ENCODE results near the gene PLPP4.

Gene PLPP4

DNA sequence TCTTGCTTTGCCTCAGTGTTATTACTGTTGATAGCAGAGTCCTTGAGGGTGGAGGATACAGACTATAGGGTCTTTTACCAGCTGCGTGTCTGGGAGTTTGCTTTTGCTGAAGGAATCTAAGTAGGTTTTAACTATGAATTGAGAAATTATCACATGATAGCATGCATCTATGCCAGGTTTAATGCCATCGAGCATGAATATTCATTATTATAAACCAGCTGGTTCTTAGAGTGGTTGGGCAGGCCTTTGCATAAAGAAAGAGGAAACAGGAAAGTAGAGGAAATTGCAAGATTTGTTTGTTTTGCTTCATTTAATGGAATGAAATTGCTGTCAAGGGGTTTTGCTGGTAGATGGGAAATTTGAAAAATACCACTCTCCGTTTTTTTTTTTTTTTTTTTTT is 70.7 kb downstream of the PLPP4 start:
- DNase-seq = no peak

GRCh38 chr10:120530699-120531098 is 73.7 kb downstream of the PLPP4 start:
- DNase-seq = no peak

DNA sequence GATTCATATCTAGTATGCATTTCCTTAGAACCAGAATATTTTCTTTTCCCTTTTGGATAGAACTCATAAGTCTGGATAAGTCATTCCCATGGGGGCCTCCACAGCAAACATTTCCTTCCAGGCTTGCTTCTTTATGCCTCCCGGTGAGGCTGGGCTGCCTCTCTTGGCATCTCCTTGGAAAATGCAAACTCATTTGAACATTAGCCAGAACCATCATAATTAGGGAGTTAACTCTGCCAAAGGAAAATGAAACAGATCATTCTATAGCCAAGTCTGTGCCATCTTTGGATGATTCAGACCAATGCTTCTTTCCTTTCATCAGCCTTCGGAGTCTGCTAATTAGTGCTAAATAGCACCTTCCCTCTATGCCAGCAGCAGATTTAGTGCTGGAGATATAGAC is 81.1 kb downstream of the PLPP4 start:
- DNase-seq = no peak

DNA sequence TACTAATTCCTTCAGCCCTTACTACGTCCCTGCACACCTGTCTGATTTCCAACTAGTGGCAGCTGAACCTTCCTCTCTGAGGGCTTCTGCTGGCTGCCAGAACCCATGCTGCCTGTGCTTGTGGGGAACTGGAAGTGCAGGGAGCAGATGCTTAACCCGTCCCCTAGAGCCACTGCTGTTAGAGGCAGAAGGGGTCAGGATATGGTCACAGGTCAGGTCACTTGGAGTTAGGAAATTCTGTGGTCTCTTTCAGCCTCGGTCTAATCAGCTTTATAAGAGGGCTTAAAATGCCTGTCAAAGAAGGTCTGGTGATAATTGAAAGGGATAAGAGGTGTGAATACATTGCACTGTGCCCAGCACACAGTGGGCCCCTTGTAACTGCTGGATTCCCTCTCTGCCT is 82.0 kb downstream of the PLPP4 start:
- no peak for DNase-seq

GRCh38 chr10:120540486-120540885 is 83.5 kb downstream of the PLPP4 start:
- DNase-seq = no peak

DNA sequence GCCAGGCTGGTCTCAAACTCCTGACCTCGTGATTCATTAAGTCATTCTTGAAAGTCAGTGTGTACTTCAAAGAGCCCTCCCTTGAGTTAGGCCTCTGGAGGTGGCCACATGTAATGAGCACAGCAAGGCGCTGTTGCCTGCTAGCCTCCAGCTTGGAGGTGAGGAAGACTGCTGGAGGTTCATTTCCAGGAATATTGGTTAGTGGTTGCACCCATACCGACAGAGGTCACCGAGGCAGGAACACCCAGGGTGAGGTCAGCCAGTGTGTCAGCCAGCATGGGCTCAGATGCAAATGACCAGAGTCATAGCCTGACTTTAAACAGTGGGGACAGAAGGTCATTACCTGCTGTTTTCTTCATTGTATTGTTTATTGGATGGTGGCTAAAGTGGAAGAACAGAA is 85.0 kb downstream of the PLPP4 start:
- no peak for DNase-seq

DNA sequence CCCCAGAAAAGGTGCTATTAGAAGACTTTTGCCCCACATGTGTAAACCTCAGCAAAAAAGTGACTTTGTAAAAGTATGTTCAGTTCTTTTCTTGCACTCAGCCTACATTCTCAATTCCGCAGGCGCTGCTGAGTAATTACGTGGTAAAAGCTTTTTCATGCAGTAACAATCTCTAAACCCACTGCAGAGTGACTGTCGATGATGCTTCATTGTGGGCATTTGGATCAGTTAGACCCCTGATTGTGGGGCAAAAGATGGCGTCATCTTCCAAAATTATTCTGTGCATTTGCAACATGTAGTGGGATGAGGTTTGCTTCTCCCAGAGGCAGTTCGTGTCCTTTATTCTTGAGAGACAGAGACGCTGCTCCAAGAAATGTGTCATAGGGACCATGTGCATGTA is 85.6 kb downstream of the PLPP4 start:
- DNase-seq = no peak

DNA sequence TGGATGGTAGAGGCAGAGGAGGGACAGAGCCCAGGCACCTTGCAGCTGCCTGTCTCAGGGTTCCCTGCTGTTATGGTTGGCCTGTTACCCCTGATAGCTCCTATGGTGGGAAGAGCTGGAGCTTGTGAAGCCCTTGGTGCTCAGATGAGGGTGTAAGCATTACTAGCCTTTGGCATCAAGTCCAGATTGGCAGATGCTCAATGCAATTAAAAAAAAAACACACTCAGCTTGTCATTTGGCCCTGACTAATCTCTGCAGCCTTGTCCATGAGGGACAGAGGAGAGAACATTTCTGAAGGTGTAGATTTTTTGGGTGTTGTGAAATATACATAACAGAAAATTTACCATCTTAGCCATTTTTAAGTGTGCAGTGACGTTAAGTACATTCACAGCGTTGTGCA is 86.3 kb downstream of the PLPP4 start:
- no peak for DNase-seq

DNA sequence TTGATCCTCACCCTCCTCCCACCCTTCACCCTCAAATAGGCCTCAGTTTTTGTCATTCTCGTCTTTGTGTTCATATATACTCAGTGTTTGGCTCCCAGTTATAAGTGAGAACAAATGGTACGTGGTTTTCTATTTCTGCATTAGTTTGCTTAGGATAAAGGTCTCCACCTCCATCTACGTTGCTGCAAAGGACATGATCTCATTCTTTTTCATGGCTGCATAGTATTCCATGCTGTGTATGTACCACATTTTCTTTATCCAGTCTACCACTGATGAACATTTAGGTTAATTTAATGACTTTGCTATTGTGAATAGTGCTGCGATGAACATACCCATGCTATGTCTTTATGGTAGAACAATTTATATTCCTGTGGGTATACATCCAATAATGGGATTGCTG is 91.2 kb downstream of the PLPP4 start:
- no peak for DNase-seq

GRCh38 chr10:120552262-120552661 is 95.2 kb downstream of the PLPP4 start:
- DNase-seq = no peak

GRCh38 chr10:120553911-120554310 is 96.9 kb downstream of the PLPP4 start:
- DNase-seq = no peak

- DNase-seq = no peak
These were observed 98.4 kb downstream of the PLPP4 start for GRCh38 chr10:120555436-120555835.

GRCh38 chr10:120555842-120556532 is 99.0 kb downstream of the PLPP4 start:
- no peak for DNase-seq

DNA sequence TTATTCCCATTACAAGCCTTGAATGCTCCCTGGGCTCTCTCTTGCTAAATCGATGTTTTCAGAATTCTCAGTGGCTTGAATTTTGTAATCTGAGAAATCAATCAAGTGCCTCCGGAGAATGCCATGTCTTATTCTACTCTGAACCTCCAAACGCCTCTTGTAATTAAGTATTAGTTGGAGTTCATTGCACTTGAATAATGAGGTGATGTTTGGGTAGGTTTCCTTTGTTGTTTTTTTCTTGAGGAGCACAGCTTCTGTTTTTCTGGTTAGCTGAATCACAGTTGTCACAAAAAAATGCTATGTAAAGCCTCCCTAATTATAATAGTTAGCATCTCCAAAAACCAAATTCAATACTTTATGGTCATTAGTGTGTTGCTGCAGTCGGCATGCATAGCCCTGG is 100.3 kb downstream of the PLPP4 start:
- no peak for DNase-seq

GRCh38 chr10:120559800-120560199 is 102.8 kb downstream of the PLPP4 start:
- DNase-seq = peak; percentile 4

DNA sequence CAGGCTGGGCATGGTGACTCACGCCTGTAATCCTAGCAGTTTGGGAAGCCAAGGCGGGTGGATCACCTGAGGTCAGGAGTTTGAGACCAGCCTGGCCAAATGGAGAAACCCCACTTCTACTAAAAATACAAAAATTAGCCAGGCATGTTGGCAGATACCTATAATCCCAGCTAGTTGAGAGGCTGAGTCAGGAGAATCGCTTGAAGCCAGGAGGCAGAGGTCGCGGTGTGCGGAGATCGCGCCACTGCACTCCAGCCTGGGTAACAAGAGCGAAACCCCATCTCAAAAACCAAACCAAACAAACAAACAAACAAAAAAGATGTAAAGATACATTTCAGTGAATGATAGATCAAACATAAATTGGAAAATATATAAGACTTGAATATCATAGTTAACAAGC is 105.9 kb downstream of the PLPP4 start:
- DNase-seq = no peak

DNA sequence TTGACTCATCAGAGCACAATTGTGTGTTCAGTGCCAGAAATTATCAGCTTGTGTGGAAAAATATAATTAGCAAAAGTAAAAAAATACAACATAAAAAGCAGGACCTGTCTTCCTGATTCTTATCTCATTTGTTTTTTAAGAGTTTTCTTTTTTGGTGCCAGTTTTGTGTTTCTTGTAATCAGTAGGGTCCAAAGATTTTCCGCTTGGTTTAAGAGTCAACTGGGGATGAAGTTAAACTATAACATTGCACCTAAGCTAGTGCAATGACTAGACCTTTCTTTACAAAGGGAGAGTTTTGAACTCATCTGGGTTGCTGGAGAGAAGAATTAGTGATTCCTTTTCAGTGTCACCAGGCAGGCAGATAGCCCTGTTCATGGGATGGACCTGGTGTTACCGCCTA is 113.4 kb downstream of the PLPP4 start:
- no peak for DNase-seq

DNA sequence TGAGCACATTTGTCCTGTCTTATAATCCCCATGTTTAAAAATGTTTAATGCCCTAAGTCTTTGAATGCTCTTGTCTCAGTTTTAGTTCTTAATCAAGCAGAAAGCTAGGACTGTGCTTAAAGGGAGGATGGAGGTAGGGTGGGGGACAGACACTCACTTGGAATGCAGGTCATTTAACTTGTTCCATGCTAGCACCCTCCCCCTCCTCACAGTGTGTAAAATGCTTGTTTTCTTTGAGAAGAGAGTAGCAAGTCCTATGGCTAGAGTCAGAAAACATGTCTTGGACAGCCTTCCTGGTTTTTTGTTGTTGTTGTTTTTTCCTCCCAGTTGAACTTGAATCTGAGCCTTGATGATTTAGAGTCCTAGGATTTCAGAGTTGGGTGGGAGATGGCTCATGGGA is 114.2 kb downstream of the PLPP4 start:
- DNase-seq = no peak

DNA sequence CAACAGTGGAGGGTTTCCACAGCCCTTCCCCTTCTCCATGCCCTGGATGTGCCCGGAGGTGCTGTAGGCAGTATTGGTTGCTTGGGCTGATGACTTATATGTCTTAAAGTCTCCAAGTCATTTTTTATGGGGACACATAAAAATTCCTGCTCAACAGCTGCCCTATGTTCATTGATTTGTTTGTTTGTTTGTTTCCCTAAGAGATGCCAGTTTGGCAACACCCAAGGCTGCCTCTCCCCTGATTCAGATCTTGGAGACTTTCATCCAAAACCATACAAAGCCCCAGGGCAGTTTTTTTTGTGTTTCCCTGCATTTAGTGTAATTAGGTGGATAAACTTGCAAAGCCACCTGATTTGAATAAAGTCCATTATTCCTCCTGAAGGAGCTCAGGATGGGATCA is 115.3 kb downstream of the PLPP4 start:
- no peak for DNase-seq

GRCh38 chr10:120573355-120573754 is 116.3 kb downstream of the PLPP4 start:
- no peak for DNase-seq

- DNase-seq = no peak
These were observed 118.0 kb downstream of the PLPP4 start for GRCh38 chr10:120574981-120575380.

GRCh38 chr10:120575411-120575810 is 118.4 kb downstream of the PLPP4 start:
- no peak for DNase-seq

GRCh38 chr10:120578134-120578533 is 121.1 kb downstream of the PLPP4 start:
- DNase-seq = no peak

- no peak for DNase-seq
These were observed 121.9 kb downstream of the PLPP4 start for GRCh38 chr10:120578890-120579289.

All from DMS153 (cell line).